ENCODE results near the gene UBE2Q1.

The UBE2Q1 gene

DNA sequence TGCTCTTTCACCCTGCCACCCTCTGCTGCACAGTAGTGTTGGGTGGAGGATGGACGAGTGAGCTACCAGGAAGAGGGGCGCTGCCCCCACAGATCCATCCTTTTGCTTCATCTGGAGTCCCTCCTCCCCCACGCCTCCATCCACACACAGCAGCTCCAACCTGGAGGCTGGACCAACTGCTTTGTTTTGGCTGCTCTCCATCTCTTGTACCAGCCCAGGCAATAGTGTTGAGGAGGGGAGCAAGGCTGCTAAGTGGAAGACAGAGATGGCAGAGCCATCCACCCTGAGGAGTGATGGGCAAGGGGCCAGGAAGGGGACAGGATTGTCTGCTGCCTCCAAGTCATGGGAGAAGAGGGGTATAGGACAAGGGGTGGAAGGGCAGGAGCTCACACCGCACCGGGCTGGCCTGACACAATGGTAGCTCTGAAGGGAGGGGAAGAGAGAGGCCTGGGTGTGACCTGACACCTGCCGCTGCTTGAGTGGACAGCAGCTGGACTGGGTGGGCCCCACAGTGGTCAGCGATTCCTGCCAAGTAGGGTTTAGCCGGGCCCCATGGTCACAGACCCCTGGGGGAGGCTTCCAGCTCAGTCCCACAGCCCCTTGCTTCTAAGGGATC is 17.6 kb upstream of the UBE2Q1 start:
- DNase-seq, result no peak

DNA sequence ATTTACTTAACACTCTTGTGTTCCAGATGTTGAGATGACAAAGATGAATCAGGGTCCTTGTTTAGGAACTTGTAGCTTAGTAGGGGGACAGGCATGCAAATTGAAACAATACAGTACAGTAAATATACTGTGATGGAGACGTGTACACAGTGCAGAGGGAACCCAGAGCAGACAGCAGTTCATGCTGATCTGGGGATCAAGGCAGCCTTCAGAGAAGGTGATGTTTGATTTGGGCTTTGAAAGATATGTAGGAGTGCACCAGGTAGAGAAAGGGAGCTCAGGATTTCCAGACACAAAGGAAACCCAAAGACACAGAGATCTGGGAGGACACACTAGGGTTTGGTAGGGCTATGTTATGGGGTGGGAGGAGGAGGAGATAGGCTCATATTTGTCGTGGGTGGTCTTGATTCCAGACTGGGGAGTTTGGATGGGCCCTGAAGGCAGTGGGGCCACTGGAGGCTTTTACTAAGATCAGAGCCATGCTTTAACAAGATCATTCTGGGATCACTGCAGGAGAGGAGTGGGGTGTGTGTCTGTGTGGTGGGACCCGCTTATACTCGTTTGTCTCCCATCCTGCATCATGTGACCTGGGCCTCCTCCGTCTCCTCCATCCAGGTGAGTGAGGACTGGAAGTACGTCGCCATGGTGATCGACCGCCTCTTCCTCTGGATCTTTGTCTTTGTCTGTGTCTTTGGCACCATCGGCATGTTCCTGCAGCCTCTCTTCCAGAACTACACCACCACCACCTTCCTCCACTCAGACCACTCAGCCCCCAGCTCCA is 16.9 kb upstream of the UBE2Q1 start:
- no peak for DNase-seq

DNA sequence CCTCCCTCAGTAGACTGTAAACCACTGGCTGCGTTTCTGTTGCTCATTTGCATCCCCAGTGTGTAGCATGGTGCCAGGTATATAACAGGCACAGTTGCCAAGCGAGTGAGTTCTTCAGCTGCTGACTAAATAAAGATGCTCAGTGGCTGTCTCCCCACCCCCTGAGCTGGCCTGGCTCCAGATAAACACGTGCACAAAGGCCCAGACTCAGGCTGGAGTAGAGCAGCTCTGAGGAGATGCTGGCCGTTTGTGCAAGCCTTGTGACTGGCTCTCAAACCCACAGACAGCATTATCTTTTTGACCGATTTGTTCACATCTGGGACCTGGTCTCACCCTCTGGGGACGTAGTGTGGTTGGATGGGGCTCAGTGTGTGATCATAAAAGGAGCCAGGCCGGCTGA is 16.3 kb upstream of the UBE2Q1 start:
- no peak for DNase-seq

DNA sequence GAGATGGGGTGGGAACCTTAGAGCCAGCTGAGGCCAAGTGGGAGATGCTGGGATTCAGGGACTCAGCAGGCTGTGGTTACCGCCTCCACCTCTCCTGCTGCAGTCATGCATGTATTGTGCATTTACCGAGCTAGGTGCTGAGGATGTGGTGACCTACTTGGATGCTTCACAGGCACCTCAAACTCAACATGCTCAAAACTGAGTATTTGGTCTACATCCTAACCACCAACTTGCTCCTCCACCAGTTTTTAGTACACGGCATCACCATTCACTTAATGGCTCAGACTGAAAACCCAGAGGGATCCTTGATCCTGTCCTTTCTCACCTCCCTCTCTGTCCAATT is 14.7 kb upstream of the UBE2Q1 start:
- no peak for DNase-seq

DNA sequence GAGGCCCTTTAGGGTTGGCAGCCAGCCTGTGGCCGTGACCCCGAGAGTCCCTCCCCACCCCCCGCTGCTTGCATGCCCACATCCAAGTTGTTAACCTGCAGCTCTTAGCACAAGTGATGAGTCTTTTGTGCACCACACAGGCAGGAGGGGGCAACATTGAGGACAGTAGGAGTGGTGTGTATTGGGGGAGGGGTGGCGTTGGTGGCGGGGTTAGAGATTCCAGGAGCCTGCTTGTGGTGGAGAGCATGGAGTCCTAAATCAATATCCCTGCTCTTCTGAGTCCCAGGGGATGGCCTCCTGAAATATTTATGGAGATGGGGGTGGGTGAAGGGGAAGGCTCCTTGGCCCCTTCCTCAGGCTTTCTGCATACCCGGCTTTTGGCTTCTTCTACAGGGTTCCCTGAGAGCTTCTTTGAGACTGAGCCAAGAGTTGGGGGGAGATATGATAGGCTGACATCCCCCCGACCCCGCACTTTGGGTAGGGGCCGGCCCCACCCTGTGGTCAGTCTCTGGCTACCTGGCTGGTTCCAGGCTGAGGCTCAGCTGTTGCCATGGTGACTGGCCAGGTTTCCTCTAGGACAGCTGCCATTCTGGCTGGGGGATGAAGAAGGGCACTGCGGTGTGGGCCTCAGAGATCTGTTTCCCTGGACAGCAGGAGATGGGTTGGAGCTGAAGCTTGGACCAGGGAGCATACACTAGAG is 14.2 kb upstream of the UBE2Q1 start:
- peak in 1 of 2 experiments; percentile 7 for DNase-seq

DNA sequence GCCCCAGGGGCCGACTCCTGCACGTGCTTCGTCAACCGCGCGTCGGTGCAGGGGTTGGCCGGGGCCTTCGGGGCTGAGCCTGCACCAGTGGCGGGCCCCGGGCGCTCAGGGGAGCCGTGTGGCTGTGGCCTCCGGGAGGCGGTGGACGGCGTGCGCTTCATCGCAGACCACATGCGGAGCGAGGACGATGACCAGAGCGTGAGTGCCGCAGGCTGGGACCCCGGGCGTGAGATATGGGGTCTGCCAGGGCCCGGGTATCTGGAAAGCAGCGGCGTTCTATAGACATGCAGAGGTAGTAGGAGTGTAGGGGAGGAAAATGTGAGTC is 13.5 kb upstream of the UBE2Q1 start:
- no peak for DNase-seq

DNA sequence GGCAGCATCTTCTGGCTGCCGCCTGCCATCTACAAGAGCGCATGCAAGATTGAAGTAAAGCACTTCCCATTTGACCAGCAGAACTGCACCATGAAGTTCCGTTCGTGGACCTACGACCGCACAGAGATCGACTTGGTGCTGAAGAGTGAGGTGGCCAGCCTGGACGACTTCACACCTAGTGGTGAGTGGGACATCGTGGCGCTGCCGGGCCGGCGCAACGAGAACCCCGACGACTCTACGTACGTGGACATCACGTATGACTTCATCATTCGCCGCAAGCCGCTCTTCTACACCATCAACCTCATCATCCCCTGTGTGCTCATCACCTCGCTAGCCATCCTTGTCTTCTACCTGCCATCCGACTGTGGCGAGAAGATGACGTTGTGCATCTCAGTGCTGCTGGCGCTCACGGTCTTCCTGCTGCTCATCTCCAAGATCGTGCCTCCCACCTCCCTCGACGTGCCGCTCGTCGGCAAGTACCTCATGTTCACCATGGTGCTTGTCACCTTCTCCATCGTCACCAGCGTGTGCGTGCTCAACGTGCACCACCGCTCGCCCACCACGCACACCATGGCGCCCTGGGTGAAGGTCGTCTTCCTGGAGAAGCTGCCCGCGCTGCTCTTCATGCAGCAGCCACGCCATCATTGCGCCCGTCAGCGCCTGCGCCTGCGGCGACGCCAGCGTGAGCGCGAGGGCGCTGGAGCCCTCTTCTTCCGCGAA is 12.9 kb upstream of the UBE2Q1 start:
- DNase-seq, result no peak

DNA sequence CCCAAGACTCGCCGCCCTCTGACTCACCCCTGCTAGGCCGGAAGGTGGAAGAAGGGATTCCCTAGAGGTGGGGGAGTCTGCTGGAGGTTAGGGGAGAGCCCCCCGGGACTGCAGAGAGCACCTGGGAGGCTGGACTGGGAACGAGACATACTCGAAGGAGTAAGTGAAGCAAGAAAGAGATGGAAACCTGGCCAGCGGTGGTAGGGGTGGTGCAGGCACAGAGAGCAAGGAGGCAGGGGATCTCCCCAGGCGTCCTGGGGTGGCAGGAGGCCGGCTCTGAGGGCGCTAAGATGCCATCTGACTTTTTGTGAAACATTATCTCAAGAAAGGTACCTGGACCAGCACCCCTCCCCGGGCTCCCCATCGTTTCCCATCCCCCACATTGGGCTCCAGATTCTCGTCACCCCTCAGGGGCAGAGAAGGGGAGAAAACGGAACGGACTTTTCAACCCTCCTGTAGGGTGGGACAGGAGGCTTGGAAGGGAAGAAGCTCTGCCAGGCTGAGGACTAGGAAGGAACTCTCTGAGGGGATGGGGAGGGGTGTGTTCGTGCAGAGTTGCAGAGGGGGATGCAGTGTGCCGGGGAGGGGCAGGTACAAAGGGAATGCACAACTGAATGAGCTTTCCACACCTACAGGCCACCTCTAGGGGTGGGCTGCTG is 9.8 kb upstream of the UBE2Q1 start:
- no peak for DNase-seq

DNA sequence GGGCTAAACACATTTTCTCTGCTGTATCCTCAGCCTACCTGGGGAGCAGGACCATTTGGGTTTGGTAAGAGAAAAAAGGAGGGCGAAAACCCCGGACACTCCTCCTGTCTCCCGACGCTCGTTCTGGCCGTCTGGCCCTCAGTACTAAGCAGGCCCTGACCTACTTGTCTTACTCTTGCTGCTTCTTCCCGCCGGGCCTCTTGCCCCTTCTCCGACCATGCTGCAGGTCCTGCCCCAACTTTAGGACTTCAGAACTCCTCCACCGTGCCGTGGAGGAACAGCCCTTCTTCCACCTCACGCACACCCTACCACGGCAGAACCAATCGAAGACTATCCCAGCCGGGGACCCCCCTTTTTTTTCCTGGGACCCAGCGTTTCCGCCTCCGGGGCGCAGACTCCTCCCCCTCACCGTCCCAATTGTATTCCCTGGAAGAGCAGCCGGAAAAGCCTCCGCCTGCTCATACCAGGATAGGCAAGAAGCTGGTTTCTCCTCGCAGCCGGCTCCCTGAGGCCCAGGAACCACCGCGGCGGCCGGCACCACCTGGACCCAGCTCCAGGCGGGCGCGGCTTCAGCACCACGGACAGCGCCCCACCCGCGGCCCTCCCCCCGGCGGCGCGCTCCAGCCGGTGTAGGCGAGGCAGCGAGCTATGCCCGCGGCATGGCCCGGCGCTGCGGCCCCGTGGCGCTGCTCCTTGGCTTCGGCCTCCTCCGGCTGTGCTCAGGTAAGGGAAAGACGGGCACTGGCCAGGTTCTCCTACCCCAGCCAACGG is 9.1 kb upstream of the UBE2Q1 start, which contains the start of gene CHRNB2:
Gene CHRNB2, plus strand, starts transcription at position 393 of the 771 bp plus-strand sequence. Its CDS starts 267 bp downstream, at position 660.
- DNase-seq, result peak in 1 of 2 experiments; percentile 43

DNA sequence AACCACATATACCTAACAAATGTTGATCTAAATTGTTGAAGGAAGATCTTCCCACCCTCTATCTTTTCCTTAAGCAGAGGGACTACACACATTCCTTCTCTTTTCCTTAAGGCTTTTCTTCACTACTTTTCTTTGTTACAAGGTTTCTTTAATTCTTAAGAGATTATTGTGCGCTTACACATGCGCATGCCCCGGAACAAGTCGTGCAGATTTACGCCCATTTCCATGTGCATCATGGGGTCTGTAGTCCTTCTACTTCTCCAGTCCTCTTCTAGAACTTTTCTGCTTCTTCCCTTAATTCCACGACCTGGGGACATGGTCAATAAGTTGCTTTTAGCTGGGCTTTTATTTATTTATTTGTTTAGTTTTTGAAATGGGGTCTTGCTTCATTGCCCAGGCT is 7.4 kb upstream of the UBE2Q1 start:
- DNase-seq, result no peak

DNA sequence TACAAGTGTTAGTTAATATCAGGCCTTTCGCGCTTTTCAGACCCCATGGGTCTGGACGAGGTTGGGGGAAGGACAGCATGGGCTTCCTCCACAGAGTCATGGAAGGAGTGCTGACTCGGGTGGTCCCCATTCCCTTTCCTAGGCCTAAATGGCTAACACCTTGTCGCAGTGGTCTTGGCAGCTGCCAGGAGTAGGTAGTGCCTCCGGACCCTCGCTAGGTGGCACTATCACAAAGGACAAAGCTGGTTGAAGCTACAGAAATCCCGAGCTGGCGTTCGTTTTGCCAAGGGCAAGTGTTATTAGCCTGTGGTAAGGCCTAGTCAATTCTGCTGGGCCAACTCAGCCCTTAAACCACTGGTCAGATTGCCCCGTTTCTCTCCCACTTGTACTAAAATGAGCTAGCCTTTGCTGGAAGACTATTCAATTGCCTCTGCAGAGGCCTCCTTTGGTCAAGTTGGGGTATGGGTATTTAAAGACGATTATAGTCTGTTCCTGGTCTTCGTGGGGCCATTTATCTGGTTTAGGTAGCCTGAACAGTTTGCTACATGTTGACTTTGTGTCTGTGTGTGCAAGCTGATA is 1.1 kb upstream of the UBE2Q1 start:
- DNase-seq, result peak in 1 of 2 experiments; percentile 91

DNA sequence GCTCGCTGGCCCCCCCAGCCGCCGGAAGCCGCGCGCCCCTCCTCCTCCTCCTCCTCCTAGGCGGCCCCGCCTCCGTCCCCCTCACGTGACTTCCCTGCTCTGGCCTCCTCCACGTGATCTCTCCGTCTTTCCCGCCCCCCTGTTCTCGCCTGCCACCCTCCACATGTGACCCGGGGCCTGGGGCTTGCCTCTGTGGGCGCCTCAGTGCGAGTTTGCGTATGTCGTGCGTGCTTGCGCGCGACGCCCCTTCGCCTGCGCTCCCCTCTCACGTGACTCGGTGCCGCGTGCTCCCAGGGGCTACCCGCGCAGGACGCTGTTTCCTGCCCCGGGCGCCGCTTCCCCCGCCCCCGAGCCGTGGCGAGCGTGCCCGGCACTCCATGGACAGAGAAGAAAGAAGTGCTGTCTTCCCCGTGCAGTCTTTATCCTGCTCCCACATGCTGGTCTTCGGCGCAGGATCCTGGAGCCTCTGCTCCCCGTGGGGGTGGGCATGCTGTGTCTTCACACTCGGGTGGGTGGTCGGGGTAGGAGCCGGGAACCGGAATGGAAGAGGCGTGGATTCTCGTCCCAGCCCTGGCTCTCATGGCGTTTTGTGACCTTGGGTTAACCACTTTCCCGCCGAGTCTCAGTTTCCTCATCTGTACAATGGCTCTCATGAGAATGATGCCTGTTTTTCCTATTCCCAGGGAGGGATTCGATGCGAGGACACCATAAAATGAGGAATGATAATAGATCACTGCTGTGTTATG is 431 bp upstream of the UBE2Q1 start:
- peak; percentile 89 to 98 for DNase-seq

DNA sequence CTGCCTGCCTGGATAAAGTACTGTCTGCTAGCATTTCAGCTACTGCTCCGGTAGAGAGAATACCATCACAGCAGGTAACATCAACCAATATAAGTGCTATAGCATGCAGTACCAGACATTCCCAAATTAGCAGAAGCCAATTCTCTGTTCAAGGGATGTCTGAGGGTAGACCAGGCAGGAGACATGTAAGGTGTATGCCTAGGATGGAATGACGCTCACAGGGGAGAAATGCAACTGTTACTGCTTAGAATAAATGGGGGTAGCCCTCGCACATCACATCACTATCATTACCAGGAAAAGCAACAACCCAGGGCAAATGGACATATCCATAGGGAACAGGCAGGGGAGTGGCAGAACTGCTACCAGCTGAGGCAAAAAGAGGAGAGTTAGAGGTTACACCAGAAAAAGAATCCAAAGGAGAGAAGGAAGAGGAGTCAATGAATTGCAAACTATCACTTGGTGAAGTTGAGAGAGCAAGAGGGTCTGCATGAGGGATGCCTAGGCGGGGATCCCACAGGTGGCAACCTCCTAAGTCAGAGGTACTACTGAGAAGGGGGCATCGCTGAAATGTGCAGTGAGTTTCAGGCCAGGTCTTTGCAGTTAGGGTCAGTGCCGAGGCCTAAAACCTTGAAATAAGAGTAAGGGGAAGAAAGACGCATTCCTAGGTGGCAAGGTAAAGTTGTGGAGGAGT is 1.1 kb downstream of the UBE2Q1 start:
- DNase-seq, result no peak

DNA sequence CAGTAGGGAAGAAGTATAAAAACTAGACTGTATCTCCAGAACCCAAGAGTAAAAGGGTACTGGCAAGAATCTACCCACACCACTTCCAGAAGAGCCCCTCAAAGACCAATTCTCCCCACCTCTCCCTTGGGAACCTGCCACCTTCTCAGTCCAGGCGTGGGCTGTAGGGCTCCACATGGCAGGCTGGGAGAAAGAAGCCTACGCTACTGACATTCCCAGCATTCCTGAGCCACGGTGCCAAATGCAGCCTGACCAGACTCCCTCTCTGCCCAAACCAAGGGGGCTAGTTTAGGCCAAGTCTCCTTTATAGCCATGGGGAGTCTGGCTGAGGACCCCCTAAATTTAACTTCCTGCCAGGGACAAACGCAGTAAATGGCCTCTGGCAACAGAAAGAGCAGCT is 2.0 kb downstream of the UBE2Q1 start:
- DNase-seq, result no peak

DNA sequence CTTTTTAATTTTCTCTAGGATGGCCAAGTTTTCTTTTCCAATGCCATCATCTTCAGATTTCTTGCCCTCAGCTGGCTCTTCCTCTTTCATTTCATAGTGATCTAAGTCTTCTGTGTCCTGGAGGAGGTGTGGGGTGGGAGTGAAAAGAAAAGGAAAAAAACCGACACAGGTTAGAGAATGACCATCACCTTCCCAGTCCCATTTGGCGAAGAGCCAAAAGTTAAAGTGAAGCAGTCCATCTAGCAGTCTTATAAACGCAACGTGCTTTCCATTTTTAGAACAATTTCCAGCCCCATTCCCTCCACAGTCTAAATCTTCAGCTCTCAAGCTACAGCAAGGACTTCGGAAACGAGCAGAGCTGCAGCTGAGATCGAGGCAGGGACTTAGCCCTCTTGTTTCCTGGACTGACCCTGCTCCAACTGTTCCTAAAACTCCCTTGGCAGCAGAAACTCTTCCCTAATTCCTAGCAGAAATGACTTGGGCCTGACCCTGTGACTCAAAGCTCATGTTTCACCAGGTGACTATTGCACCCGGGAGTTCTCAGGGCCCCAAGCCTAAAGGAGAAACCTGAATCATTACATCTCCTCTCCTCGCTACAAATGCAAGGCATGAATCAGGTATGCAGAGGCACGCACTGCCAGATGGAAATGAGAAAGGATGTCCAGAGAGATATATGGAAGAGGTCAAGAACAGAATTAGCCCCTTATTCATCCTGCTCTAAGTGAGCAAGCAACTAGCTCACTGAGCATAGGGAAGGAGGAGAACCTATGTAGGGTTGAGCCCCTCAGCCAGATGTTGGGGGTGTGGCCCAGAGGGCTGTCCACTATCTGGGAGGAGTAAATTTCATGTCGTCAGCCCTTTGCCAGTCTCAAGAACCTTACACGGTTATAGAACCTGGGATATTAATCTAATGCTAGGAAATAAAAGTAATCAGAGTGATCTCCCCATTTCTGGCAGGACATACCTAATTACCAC is 5.1 kb downstream of the UBE2Q1 start:
- DNase-seq, result no peak

DNA sequence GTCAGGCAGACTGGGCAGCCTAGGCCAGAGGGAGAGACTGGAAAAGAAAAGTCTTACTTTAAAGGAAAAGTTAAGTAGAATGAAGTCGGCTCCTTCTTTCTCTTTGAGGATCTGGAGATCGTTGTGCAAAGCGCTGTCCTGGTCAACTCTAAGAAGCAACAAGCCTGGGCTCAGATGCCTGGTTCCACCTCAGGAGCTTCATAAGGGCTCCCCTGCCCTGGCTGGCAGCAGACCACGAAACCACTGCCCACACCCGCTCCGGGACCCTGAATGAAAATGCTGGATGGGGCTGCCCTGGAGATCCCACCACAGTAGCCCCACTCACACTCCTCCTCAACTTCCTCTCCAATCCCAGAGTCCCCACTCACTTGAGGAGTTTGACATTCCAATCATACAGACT is 6.4 kb downstream of the UBE2Q1 start:
- no peak for DNase-seq

DNA sequence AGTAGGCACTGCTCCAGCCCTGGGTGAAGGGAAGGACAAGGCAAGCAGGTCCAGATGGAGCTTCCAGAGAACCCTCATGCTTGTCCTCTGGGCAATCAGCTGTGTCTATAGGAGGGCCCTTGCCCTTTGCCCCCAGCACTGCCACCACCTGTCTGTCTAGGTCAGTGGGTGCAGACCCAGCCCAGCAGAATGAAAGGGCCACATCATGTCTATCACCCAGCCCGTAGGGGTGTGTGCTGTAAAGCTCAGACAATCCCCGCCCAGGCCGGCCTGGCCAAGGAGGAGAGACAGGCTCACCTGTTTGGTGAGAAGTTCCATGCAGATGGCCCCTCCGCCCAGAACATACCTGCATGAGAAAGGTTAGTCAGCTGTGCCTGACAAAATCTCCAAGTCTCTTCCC is 7.0 kb downstream of the UBE2Q1 start:
- DNase-seq, result no peak

DNA sequence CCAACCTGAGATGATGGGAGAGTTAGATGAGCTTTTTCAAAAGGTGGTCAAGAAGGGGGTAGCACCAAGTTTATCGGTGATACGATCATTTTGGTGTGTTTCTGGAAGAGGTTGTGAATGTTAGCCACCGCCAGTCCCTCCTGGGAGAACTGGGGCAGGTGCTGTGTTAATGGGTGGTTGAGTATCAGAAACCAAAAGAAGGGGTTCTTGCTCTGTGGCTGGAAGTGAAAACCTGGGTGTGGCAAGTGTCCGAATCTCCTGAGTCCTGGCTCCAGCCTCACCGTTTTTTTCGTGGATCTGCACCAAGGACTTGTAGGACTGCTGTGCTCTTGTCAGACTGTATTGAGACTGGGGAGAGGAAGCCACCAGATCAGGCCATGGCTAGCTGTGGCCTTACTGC is 7.8 kb downstream of the UBE2Q1 start:
- DNase-seq, result no peak

DNA sequence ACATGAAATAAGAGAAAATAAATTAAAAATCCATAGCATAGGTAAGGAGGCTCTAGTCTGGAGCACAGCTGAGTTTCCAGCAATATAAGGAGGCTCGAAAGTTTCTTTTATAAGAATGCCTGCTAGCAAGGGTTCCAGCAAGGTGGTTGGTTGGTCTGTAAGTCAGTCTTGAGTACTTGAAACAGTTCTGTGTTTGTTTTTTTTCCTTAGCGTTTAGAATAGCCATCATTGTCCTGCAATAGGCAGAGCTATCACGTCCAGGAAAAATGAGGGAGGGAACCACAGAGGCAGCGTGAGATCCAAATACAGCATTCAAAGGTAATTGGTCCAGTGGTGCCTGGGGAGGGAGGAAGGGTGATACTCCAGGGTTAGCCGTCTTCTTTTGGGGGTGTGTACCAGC is 8.4 kb downstream of the UBE2Q1 start:
- no peak for DNase-seq

Data from cerebellar nuclear complex (tissue), 1 donor.